A673 (cell line): ENCODE results near the gene TENM3. TPM values are rescaled to one million over a fixed set of nuclear protein-coding genes. Genes with fewer than 3 reads are reported as not detected.

Experiments used
- BruUV-seq: library from RNA; stranded (reverse); fragments of 400-500 nt; replicated peaks from 2 replicates; lab custom pipeline; 2021; lab: Mats Ljungman, UMichigan
- CTCF ChIA-PET: fragments of 300-600 bp; sonication (Branson Sonifier 250); formaldehyde crosslinking; loops from one replicate; lab custom pipeline; 2022; ENCODE audit warnings: antibody characterized with exemption; lab: Charles Lee
- POLR2A ChIA-PET: fragments of 300-600 bp; sonication (Branson Sonifier 250); formaldehyde crosslinking; loops from one replicate; lab custom pipeline; 2022; ENCODE audit warnings: antibody characterized with exemption; ENCODE audit not compliant: low non-redundant PET; lab: Charles Lee
- DNase-seq: peaks from one replicate; pipeline ENCODE4 v3.0.0-alpha.2; 2015; ENCODE audit warnings: low spot score
- H3K27ac ChIP-seq: fragments of 200-600 bp; sonication (generic); 2 replicates; pipeline ENCODE4 v1.5.1; 2016; ENCODE audit warnings: mixed run types, low read depth, mild to moderate bottlenecking, mixed read lengths, antibody characterized with exemption, low read length; ENCODE audit not compliant: poor library complexity, severe bottlenecking
- H3K27me3 ChIP-seq: fragments of 200-600 bp; sonication (generic); replicated peaks from 2 replicates; pipeline ENCODE4 v1.6.1; 2017; ENCODE audit warnings: mixed run types, low read depth, mild to moderate bottlenecking, mixed read lengths, antibody characterized with exemption, low read length; ENCODE audit not compliant: insufficient read depth, poor library complexity
- H3K36me3 ChIP-seq: fragments of 200-600 bp; sonication (generic); 2 replicates; pipeline ENCODE4 v1.6.1; 2016; ENCODE audit warnings: mixed run types, mild to moderate bottlenecking, mixed read lengths, antibody characterized with exemption, low read length; ENCODE audit not compliant: insufficient read depth, poor library complexity, severe bottlenecking
- H3K4me1 ChIP-seq: fragments of 200-600 bp; sonication (generic); 2 replicates; pipeline ENCODE4 v1.6.1; 2017; ENCODE audit warnings: mixed run types, mild to moderate bottlenecking, mixed read lengths, antibody characterized with exemption, low read length; ENCODE audit not compliant: insufficient read depth, poor library complexity, severe bottlenecking
- H3K4me3 ChIP-seq: fragments of 200-600 bp; sonication (generic); 2 replicates; pipeline ENCODE4 v1.5.1; 2016; ENCODE audit warnings: low read depth, mixed run types, mild to moderate bottlenecking, mixed read lengths, low read length; ENCODE audit not compliant: poor library complexity, severe bottlenecking
- H3K9me3 ChIP-seq: fragments of 200-600 bp; sonication (generic); 2 replicates; pipeline ENCODE4 v1.6.1; 2016; ENCODE audit warnings: mixed run types, low read depth, mild to moderate bottlenecking, mixed read lengths, antibody characterized with exemption, low read length; ENCODE audit not compliant: poor library complexity, severe bottlenecking
- EZH2 ChIP-seq: fragments of 200-600 bp; sonication (generic); IDR thresholded peaks from 2 replicates; pipeline ENCODE4 v1.6.1; 2017; ENCODE audit warnings: borderline replicate concordance, low read depth, mild to moderate bottlenecking, mixed read lengths, antibody characterized with exemption, low read length; ENCODE audit not compliant: poor library complexity, severe bottlenecking
- intact Hi-C: fragments of 100-400 bp; cut with micrococcal nuclease; formaldehyde crosslinking; loops from one replicate; pipeline ENCODE4 v1.10.0; 2022; ENCODE audit not compliant: unreplicated experiment
- total RNA-seq: library from RNA; stranded (reverse); gene quantifications from 2 replicates; pipeline ENCODE4 v1.2.3, GENCODE V29; 2021
- TF ChIP-seq, protein P1 (sequence below): fragments of 300-800, 200-600 bp; sonication (generic); conservative IDR thresholded peaks from 2 replicates; pipeline ENCODE4 v1.5.1; 2017; ENCODE audit warnings: low read depth, mild to moderate bottlenecking, antibody characterized with exemption, low read length, moderate library complexity, mixed read lengths

Gene TENM3
- total RNA-seq, 1 experiment from 2014 or later, result 26.4 TPM

DNA sequence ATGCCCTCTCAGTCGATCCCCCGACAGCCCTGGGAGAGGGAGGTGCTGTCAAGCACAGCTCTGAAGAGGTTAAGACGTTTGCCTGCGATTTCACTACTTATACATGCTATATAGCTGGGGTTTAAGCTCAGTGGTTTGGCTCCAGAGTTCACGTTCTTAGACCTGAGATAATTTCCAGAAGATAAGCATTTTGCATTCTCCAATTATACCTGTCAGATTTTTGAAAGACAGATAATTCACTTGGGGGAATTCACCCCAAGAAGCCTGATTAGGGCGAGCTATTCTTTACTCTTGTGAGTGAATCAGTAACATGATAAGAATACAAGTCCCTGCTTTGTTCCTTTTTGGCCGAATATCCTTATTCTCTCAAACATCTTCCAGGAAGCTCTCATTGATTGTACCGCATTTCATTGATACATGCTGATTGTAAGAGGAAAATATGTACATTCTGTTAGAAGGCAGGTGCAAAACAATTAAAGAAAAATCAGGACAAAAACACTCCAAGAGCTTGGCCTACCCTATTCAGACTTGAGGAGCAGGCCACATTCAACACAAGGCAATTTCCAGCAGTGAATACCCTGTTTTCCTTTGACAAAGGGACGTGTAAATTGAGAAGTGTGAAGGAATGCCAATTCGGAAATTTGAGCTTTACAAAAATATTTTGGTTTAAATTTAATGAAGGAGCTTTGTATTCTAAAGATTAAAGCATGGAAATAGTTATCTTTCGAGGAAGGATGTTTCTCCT is 30.2 kb downstream of the TENM3 start:
- Histone ChIP-seq H3K9me3 (no peaks in the 10 kb centered on the region), H3K36me3 (no peaks in the 10 kb centered on the region), H3K4me1 (no peaks in the 10 kb centered on the region), H3K4me3 (no peak overlapping the region), H3K27me3 (no peaks in the 10 kb centered on the region), H3K27ac (no peak overlapping the region)
- CTCF ChIA-PET, result no interaction called here
- BruUV-seq, result no TSS peak
- POLR2A ChIA-PET, result no interaction called here
- intact Hi-C loops, result no loop called here
- DNase-seq, result no peak
- TF ChIP-seq EZH2, result no peak
- TF ChIP-seq, protein P1, sequence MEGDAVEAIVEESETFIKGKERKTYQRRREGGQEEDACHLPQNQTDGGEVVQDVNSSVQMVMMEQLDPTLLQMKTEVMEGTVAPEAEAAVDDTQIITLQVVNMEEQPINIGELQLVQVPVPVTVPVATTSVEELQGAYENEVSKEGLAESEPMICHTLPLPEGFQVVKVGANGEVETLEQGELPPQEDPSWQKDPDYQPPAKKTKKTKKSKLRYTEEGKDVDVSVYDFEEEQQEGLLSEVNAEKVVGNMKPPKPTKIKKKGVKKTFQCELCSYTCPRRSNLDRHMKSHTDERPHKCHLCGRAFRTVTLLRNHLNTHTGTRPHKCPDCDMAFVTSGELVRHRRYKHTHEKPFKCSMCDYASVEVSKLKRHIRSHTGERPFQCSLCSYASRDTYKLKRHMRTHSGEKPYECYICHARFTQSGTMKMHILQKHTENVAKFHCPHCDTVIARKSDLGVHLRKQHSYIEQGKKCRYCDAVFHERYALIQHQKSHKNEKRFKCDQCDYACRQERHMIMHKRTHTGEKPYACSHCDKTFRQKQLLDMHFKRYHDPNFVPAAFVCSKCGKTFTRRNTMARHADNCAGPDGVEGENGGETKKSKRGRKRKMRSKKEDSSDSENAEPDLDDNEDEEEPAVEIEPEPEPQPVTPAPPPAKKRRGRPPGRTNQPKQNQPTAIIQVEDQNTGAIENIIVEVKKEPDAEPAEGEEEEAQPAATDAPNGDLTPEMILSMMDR, result no peak

- H3K4me1 ChIP-seq, result no peaks in the 10 kb centered on the region
- intact Hi-C loops, result no loop called here
- BruUV-seq, result no TSS peak
- no peak for TF ChIP-seq EZH2
- TF ChIP-seq, protein P1, result no peak
- H3K36me3 ChIP-seq, result no peaks in the 10 kb centered on the region
- H3K27ac ChIP-seq, result no peak overlapping the region
- POLR2A ChIA-PET, result no interaction called here
- H3K9me3 ChIP-seq, result no peaks in the 10 kb centered on the region
- CTCF ChIA-PET, result no interaction called here
- no peak overlapping the region for H3K4me3 ChIP-seq
- H3K27me3 ChIP-seq, result no peaks in the 10 kb centered on the region
- DNase-seq, result no peak
Observed at GRCh38 chr4:182276210-182277109, 33.3 kb downstream of the TENM3 start.

GRCh38 chr4:182277377-182277776 is 34.2 kb downstream of the TENM3 start:
- Histone ChIP-seq H3K27me3 (no peaks in the 10 kb centered on the region), H3K4me1 (no peaks in the 10 kb centered on the region), H3K27ac (no peak overlapping the region), H3K36me3 (no peaks in the 10 kb centered on the region), H3K4me3 (no peak overlapping the region), H3K9me3 (no peaks in the 10 kb centered on the region)
- TF ChIP-seq EZH2, result no peak
- TF ChIP-seq, protein P1, result no peak
- no TSS peak for BruUV-seq
- intact Hi-C loops, result no loop called here
- ChIA-PET CTCF (no interaction called here), POLR2A (no interaction called here)
- DNase-seq, result no peak
